Stimulated activated CD4-positive, alpha-beta T cell treated with anti-CD3 and anti-CD28 coated beads, Interleukin-15, amount 100 ng/mL, for 48 hours (primary cell): ENCODE results near the gene SLC29A2.
A peak's percentile ranks its signal among the peaks of the same experiment; 100 is the strongest.
"Not testable (repeated sequence)": the region's sequence is repeated elsewhere in the genome, so short reads cannot be mapped to it uniquely, and the experiment has no call there.

ENCODE experiments used
- DNase-seq, 2 donors: peaks; one replicate each; pipeline ENCODE4 v3.0.0-alpha.2; 2020; ENCODE audit warnings: low read depth in 2 of 2

The SLC29A2 gene

DNA sequence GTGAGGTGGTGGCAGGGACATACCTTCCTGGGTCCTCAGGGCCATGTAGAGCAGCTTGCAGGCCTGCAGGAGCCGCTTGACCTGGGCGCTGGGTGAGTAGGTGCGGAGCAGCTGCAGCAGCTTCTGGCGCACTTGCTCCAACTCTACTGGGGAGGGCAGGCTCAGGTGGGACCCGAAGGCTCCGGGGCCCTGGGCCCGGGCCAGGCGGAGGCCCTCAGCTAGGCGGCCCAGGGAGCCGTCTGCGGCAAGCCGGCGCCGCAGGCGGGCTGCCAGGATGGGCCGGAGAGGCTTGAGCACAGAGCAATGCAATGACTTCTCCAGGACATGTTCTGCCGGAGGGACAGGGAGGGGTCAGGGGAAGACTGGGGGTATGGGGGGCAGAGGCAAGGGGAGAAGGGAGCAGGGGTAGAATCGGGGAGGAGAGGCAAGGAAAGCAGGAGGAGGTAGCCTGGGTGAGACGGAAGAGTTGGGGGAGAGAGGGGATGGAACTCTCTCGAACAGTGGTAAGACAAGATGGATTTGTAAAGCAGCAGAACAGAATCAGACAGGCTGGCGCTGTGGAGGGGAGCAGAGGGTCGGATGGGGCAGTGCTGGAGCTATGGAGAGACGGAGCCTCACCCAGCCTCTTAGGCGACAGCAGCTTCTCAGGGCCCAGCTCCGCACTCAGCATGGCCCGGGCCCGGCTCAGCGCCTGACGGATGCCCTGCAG is 37.5 kb downstream of the SLC29A2 start:
- DNase-seq: no peak

GRCh38 chr11:66333220-66333877 is 38.2 kb downstream of the SLC29A2 start:
- no peak for DNase-seq

- no peak for DNase-seq
These were observed 39.0 kb downstream of the SLC29A2 start for GRCh38 chr11:66332371-66333219.

DNA sequence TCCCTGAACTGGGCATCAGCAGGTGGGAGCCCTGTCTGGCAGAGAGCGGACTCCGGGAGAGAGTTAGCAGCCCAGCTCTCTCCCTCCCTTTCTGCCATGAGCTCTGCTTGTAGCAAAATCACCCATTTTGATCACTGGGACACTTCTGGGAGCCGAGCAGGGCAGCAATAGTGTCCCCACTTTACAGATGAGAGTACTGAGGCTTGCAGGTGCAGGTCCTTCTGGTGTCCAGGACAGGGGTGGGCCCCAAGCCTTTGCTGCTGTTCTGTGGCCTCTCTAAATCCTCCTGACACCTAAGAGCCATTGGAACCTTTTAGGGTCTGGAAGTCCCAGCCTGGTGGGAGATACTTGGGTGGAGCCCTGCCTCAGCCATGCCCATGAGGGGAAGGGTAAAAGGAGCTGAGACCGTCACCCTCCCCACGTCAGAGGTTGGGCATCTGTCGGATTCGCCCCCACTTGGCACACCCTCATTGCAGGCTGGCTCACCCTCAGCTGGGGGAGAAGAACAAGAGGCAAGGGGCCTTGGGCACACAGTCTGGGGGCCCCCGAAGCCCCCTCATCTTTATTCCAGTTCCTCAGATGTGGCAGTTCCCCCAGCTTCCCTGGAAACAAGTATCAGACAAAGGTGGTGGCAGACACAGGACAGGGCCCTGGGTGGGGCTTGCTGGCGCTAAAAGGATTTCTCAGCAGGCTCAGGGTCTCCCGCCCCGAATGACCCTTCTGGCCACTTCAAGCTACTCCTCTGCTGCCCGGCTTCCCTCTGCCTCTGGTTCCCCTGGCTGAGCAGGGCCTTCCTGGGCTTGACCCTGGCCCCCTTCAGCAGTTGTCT is 39.8 kb downstream of the SLC29A2 start:
- DNase-seq: no peak

DNA sequence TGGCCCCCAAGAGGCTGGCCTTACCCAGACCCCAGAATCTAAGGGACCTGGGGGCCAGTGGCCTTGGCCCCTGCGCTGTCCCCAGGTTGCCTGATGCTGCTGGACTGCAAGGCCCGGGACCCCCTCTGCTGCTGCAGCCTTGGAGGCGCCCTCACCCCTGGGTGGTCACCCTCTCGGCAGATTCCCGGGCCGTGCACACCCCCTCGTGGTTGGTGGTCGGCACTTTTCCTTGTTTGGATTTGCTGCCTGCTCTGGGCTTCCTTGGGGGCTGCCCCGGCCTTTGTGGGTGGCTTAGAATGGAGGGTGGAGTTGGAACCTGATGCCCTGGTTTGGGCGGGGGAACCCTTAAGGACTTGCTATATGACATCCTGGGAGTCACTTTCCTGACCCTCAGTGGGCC is 40.6 kb downstream of the SLC29A2 start:
- no peak for DNase-seq

DNA sequence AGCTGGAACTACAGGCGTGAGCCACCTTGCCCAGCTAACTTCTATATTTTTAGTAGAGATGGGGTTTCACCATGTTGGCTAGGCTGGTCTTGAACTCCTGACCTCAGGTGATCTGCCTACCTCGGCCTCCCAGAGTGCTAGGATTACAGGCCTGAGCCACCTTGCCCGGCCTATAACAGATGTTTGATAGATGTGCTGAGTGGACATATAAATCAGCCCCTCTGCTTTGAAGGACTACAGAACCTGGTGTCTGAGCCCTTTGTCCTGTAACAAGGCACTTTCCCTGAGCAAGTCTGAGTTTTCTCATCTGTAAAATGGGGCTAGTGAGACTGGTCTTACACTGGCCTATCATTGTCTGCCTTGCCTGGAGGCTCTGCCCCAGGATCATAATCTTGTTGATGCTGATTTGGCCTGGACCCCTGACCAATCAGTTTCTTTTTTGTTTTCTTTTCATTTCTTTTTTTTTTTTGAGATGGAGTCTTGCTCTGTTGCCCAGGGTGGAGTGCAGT is 42.3 kb downstream of the SLC29A2 start:
- DNase-seq: no peak

DNA sequence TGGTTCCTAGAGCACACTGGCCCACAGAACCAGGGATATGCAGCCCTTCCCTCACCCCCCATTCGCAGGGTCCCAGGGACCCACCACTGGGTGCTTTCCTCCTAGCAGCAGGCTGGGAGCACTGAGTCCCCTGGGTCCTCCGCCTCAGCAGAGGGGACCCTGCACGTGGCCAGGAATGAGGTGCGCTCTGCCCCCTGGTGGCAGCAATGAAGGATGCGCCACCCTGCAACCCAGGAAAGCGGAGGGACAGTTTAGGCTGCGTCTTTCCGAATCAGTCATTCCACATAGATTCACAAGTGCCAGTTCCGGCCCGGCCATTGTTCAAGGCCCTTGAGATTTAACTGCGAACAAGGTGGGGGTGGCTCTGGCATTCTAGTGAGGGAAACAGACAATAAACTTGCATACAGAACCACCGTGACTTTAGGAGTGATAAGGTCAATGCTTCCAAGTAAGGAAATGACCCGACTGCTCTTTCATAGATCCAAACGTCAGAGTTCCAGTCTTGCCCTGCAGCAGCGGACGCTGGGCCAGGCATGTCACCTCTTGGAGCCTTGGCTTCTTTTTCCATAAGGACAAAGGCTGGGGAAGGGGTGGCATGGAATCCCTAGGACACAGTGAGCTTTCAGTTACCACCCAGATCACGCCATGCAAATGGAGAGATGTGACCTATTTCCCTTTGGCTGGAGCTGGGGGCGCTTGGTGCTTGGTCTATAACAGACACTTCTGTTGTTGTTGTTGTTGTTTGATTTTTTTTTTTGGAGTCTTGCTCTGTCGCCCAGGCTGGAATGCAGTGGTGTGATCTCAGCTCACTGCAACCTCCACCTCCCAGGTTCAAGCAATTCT is 43.0 kb downstream of the SLC29A2 start:
- DNase-seq: peak; percentile 73 to 79

- no peak for DNase-seq
These were observed 43.6 kb downstream of the SLC29A2 start for GRCh38 chr11:66328031-66328301.

DNA sequence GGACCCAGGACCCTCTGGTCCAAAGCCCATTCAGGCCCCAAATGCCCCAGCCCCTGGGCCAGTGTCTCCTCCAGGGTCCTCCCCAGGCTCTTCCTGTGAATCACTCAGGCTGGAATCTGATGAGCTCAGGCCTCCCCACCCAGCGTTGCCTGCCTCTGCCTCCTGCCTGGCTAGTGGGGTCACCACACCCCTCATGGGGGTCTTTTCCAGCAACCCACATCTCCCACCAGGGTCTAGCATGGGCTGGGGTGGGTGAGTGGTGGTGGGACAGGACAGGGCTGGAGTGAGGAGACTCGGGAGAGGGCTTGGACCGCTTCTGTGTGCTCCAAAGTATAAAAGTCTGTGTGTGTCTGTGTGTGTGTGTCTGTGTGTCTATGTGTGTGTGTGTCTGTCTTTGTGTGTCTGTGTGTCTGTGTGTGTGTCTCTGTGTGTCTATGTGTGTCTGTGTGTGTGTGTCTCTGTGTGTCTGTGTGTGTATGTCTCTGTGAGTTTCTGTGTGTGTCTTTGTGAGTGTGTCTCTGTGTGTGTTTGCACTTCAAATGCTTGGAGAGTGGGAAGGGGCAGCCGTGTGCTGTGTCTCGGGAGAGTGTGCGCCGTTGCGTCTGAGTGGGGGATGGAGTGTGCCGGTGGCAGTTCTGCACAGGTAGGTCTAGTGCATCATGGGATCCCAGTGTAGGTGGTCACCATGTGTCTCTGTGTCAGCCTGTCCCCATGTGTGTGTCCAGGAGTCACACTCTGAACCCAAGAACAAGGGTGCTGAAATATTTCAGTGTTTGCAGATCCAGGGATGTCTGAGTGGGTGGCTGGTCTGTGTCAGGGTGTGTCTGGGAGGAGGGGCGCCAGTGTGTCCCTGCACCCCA is 44.2 kb downstream of the SLC29A2 start:
- DNase-seq: no peak

GRCh38 chr11:66326261-66327111 is 45.1 kb downstream of the SLC29A2 start:
- DNase-seq: no peak

DNA sequence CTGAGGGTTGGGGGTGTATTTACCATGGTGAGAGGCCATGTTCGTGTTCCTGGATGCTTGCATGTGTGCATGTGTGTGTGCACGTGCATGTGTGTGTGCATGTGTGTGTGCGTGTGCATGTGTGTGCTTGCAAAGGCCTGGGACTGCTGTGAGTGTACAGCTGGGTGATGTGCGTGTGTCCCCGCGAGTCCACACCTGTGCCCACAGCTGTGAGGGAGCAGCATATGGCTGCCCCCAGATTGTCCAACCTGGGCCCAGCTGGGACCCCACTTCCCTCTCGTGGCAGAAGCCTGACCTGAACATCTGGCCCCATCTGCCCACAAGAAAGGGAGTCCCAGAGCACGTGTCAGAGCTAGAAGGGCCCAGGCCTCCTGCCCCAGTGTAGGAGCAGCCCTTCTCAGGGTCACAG is 46.3 kb downstream of the SLC29A2 start:
- DNase-seq: no peak

DNA sequence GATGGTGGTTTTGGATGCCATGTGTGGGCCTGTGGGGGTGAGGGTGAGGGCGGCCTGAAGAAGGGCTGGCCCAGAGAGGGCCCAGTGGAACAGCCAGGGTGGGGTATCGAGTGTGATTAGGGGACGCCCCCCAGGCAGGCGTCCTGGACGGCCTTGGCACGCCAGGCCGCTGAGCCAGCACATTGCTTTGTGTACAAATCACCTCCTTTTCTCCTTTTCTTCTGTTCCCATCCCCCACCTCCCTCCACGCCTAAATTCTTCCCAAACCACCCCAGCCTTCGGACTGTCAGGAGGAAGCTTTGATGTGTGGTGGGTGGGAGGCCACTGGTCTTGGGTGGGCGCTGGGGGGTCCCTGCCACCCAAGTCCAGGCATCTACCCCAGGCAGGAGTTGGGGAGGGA is 46.9 kb downstream of the SLC29A2 start:
- no peak for DNase-seq

DNA sequence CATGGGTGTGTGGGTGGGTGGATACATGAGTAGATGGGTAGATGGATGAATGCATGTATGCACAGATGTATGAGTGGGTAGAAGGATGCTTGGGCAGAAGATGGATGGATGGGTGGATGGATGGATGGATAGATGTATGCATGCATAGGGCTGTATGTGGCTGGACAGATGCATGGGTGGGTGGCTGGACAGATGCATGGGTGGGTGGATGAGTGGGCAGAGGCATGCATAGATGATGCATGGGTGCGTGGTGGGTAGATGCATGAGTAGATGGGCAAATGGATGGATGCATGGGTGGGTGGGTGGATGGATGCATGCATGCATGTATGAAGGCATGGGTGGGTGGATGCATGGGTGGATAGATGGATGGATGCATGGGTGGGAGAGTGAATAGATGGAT is 47.9 kb downstream of the SLC29A2 start:
- DNase-seq: no peak

DNA sequence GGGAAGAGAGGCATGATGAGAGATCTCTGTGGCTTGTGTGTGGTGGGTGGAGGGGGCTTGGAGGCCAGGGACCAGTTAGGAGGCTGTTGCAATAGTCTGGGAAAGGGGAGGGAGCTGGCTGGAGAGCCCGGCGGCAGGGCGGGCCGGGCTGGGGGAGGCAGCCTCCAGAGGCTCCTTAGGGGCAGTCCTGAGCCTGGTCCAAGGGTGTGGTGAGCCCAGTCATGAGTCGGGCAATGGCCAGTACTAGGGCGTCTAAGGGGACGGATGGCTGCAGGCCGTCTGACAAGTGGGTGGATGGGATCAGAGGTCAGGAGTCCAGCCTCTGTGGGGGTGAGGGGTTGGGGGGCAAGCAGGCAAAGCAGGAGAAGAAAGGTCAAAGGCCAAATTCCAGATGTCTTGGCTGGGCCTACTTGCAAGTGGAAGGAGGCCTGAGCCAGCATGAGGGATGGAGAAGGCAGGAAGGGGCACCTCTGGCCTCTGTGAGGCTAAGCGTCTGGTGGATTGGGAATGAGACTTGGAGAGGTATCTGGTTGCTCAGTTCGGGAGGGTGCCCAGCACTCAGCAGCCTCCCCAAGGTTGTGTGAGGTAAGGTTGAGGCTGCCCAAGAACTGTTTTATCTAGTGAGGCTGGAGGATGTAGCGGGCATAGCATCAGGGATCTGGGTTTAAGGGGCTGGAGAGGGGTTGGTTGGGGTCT is 48.7 kb downstream of the SLC29A2 start:
- DNase-seq: no peak

DNA sequence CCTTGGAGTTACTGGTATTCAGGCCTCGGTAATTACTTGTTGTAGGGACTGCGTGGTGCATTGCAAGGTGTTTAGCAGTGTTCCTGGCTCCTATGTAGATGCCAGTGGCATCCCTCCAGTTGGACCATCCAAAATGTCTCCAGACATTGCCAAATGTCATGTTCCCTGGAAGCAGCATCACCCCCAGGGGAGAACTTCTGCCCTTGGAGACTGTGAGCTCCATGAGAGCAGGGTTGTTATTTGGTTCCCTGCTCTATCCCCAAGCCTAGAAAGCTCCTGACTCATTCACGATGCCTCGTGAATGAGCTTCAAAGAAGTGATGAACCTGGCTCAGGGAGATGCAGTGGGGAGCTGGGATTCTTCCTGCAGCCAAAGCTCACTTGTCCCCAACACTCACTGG is 50.0 kb downstream of the SLC29A2 start:
- DNase-seq: no peak

GRCh38 chr11:66320748-66321147 is 50.8 kb downstream of the SLC29A2 start:
- not testable (repeated sequence) for DNase-seq

GRCh38 chr11:66320289-66320688 is 51.3 kb downstream of the SLC29A2 start:
- not testable (repeated sequence) for DNase-seq

GRCh38 chr11:66318600-66318970 is 53.0 kb downstream of the SLC29A2 start:
- no peak for DNase-seq
